Measurements from ENCODE around the gene BCDIN3D.

GRCh38 chr12:49808686-49809380, 34.1 kb downstream of the BCDIN3D start:
- TF ChIP-seq, protein P1, sequence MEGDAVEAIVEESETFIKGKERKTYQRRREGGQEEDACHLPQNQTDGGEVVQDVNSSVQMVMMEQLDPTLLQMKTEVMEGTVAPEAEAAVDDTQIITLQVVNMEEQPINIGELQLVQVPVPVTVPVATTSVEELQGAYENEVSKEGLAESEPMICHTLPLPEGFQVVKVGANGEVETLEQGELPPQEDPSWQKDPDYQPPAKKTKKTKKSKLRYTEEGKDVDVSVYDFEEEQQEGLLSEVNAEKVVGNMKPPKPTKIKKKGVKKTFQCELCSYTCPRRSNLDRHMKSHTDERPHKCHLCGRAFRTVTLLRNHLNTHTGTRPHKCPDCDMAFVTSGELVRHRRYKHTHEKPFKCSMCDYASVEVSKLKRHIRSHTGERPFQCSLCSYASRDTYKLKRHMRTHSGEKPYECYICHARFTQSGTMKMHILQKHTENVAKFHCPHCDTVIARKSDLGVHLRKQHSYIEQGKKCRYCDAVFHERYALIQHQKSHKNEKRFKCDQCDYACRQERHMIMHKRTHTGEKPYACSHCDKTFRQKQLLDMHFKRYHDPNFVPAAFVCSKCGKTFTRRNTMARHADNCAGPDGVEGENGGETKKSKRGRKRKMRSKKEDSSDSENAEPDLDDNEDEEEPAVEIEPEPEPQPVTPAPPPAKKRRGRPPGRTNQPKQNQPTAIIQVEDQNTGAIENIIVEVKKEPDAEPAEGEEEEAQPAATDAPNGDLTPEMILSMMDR (IDR thresholded peaks at IDR 0.05): no peak
- no peak for TF ChIP-seq POLR2A (IDR thresholded peaks at IDR 0.05)
